ENCODE measurements around the gene PRDM5.

PRDM5 gene

GRCh38 chr4:120808475-120809141 is 113.9 kb downstream of the PRDM5 start:
- peaks cover 8% of the 10 kb centered on the region for H3K9me3 ChIP-seq (ENCODE audit: severe bottlenecking)
- H3K27ac ChIP-seq: no peak overlapping the region
- no peak for DNase-seq
- H3K36me3 ChIP-seq: no peaks in the 10 kb centered on the region; the same call in none of the 2 replicates
- H3K27me3 ChIP-seq (ENCODE audit: insufficient read depth, low read depth, severe bottlenecking): no peaks in the 10 kb centered on the region
- no peak overlapping the region for H3K4me3 ChIP-seq (ENCODE audit: low read depth, low read length)
- TF ChIP-seq CTCF (IDR thresholded peaks at IDR 0.05; ENCODE audit: low read depth, low read length): no peak

GRCh38 chr4:120801137-120801758 is 121.3 kb downstream of the PRDM5 start:
- H3K27ac ChIP-seq: no peak overlapping the region
- no peak for DNase-seq
- TF ChIP-seq CTCF (IDR thresholded peaks at IDR 0.05; ENCODE audit: low read depth, low read length): no peak

GRCh38 chr4:120798570-120798969 is 124.0 kb downstream of the PRDM5 start:
- Histone ChIP-seq H3K9me3 (ENCODE audit: severe bottlenecking) (no peaks in the 10 kb centered on the region), H3K4me3 (ENCODE audit: low read depth, low read length) (no peak overlapping the region), H3K27me3 (ENCODE audit: insufficient read depth, low read depth, severe bottlenecking) (no peaks in the 10 kb centered on the region), H3K27ac (no peak overlapping the region), H3K36me3 (no peaks in the 10 kb centered on the region)
- TF ChIP-seq CTCF (IDR thresholded peaks at IDR 0.05; ENCODE audit: low read depth, low read length): no peak
- no peak for DNase-seq

More at GRCh38 chr4:120801137-120801758, 121.3 kb downstream of the PRDM5 start:
- H3K27me3 ChIP-seq (ENCODE audit: insufficient read depth, low read depth, severe bottlenecking): no peaks in the 10 kb centered on the region
- no peaks in the 10 kb centered on the region for H3K36me3 ChIP-seq
- H3K9me3 ChIP-seq (ENCODE audit: severe bottlenecking): no peaks in the 10 kb centered on the region
- no peak overlapping the region for H3K4me3 ChIP-seq (ENCODE audit: low read depth, low read length)

GRCh38 chr4:120796271-120796670 is 126.3 kb downstream of the PRDM5 start:
- H3K36me3 ChIP-seq: no peaks in the 10 kb centered on the region
- no peak for DNase-seq
- TF ChIP-seq CTCF (IDR thresholded peaks at IDR 0.05; ENCODE audit: low read depth, low read length): no peak
- no peak overlapping the region for H3K4me3 ChIP-seq (ENCODE audit: low read depth, low read length)
- no peak overlapping the region for H3K27ac ChIP-seq
- H3K27me3 ChIP-seq (ENCODE audit: insufficient read depth, low read depth, severe bottlenecking): no peaks in the 10 kb centered on the region
- H3K9me3 ChIP-seq (ENCODE audit: severe bottlenecking): no peaks in the 10 kb centered on the region

GRCh38 chr4:120785202-120785601 is 137.3 kb downstream of the PRDM5 start:
- no peak for DNase-seq
- H3K36me3 ChIP-seq: no peaks in the 10 kb centered on the region
- no peaks in the 10 kb centered on the region for H3K9me3 ChIP-seq (ENCODE audit: severe bottlenecking)
- no peak overlapping the region for H3K4me3 ChIP-seq (ENCODE audit: low read depth, low read length)
- TF ChIP-seq CTCF (IDR thresholded peaks at IDR 0.05; ENCODE audit: low read depth, low read length): no peak
- H3K27me3 ChIP-seq (ENCODE audit: insufficient read depth, low read depth, severe bottlenecking): no peaks in the 10 kb centered on the region
- H3K27ac ChIP-seq: no peak overlapping the region
